HG03469 (cell line): ENCODE data around the gene SEMA6A.

Experiments used
- ATAC-seq: cut with Tn5 transposase; IDR thresholded peaks from one replicate; pipeline ENCODE4 v1.9.1; 2021; ENCODE audit warnings: mild to moderate bottlenecking, moderate library complexity, moderate number of reproducible peaks; ENCODE audit not compliant: unreplicated experiment

The SEMA6A gene

DNA sequence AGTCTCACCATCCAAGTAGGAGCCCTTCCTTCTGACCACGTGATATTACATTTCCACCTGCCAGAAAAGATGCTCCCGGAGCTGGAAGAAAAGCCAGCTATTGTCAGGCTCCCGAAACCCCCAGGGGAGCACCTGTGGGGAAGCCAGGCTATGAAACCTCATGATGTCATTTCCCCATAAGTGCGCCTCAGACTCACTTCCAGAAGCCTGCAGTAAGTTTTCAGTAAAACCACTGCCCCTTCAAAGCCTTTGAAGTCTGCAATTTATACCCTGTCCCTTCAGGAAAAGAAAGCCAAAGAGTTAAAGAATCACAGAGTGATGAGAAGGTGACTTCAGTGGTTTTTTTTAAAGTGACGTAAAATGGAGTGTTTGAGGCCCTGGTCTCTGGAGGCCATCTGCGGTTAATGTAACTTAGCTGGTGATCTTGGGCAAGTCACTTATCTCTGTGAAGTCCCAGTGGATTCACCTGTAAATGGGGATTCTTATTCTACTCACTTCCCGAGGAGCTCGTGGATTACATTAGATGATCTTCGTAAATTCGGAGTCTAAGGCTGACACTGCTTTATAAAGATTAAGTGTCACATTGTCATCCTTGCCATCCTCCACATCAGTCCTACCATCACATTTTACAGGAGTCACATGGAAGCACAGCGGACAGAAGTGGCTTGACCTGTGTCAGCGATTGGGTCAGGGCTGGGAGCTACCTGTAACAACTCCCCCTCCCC lies 2.6 kb upstream of the SEMA6A start:
- peak; percentile 60 for ATAC-seq

DNA sequence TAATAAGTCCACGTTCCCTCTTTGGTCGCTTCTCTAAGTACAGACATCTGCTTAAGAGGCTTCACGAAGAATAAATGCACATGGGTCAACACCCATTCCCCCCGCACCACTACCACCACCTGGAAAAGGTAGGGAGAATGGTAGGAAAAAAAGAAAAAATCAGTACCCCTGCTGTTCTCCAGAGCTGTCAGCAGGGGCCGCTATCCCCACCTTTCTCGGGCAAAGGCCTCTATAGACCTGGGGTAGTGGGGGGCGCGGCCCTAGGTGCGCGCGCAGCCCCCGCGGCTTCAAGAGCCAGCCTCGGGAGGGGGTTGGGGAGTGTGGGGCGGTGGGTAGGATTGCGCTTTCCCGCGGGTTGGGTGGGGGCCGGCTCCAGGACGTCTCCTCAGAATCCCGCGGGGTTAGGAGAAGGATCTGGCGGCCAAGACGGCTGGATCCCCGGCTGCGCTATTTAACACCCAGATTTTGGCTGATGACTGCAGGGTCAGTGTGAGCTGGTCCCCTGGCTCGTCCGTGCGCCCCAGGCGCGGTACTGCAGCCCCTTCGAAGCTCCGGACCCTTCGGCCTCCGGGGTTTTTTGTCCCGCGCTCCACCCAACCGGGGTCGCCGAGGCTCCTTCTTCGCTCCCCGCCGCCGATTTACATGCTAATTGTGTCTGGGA lies 1.6 kb upstream of the SEMA6A start:
- ATAC-seq, result no peak

DNA sequence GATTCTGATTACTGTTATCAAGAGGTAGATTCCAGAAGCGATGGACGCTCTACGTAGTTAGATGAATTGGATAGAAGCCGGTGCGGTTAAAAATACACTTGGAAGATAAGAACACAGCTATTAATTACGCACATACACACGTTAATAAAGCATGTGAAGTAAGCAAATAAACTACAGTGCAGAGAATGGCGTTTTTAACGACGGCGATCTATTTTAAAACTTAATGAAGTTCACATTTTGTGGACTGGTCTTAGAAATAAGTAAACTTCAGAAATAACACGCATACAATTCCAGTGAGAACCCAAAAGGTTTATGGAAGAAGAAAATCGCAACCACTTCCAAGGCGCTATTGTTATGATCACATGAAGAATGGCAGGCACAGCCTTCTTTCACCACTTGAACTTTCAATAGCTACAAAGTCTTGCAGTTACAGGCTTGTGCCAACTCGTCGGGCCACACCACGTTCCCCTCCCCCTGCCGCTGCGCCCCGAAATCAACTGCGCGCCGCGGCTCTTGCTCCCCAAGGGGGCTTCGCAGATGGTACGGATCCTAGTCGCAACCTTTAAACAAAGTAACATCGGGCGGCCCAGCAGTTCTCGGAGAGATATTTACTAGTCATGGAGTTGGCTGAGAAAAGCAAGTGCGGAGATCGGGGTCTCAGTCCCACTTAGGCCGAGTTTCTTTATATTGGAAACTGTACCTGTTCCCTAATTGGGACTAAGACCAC lies 866 bp upstream of the SEMA6A start:
- no peak for ATAC-seq

DNA sequence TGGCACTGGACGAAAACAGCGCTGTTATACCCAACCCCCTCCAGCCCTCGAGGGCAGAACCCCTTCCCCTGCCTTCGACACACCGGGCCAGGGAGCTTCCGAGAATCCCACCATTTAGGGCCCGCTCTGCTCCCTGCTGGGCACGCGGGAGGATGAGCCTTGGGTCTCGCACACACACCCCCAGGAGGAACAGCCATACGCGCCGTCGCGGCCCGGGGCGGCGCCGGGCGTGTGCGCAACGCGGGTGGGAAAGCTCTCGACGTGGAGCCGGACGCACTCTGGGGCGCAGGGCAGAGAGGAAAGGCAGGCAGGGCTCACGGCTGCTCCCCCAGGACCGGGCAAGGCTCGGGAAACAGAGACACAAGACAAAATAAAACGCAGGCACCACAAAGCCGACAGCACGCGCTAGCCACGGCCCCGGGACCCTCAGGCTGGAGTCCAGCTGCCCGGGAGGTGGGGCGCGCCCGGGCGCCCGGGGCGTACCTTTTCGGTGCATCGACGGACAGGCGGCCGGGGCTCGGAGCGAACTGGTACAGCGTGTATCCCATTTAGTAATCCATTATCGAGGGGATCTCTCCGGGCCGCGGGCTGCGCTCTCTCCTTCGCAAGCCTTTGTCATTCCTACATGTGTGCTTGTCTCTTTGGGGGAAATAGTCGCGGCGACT lies 789 bp downstream of the SEMA6A start:
- no peak for ATAC-seq

DNA sequence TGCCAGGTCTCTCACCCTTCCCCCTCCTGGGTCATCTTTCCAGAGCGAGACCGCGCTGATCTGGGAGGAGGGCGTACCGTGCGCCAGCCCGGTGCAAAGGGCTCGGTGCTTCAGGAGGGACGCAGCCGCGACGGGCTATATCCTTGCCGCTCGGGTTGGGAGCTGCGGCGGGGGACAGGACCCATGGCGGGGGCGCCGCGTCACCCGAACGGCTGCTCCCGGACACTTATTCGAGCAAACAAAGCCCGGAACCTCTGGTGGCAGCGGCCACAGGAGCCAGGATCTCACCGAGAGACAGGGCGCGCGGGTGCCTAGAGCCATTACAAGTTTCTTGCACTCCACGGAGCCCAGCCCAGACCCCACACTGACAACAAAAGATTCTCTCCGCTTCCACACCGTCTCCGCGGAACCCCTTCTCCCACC lies 1.3 kb downstream of the SEMA6A start:
- ATAC-seq, result no peak

DNA sequence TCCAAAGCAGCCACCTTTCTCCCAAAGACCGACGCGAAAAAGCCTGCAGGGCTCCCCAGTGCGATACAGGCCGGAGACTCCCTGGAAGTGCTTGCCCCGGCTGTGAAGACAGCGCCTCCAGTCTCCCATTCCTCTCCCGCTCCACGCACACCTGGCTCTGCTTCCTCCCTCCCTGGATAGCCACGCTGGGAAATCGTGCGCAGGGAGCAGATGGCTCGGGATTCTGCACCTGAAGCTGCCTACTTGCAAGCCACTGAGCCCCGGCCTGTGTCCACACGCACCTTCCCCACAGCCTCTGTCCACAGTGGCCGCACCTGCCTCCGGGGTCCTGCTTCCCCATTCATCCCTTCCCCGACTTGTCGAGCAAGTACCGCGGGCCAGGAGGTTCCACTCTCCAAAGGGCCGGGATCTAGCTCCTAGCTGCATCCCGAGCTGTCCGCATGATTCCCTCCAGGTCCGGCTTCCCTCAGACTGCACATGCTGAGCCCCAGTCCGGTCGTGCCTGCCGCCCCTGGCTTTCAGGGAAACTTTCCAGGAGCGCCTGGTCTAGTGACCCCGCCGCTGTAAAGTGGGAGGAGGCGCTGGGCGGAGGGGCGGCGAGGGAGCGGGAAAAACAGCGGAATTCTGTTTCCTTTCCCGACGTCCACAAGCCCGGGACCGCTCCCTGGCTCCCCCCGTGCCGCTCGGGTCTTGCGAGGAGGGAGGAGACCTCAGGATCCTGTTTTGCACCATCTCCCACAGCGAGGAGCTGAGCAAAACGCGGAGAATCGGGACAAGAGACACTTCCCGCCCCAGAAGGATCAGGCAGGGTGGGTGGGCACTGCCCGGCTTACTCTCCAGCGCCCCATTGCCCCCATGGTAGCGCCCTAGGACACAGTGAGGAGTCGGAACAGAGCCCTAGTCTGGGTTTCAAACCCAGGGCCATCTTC lies 2.0 kb downstream of the SEMA6A start:
- ATAC-seq, result no peak

DNA sequence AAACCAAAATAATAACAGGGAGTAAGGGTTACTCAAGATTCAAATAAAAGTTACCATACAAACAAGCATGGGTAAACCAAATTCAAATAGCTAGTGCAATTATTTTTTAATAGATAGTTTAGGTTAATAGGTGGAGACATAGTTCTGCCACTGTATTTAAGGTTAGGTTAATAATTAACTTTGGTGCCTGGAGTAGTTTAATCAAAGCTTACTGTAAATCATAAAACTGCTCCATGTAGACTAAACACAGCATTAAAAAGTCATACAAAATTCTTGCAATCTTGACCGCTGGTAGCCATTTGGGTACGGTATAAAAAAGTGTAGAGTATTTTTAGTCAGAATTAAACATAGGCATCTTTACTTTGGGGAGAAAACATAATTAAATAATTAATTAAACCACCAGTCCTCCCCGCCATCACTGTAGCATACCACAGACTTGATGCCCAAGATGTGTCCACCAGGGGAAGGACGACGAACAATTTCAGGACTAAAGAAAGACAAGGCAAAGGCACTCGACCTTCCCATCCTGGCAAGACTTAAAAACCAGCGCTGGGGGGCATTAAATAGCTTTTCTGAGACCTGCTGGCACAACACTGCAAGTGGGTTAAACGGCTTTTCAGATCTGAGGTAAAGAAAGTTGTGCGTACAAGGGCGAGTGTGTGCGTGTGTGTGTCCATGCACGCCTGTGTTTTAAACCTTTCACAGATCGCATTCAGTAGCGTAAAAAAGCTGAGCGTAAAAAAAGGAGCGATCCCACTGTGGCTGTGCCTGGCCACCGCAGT lies 2.9 kb downstream of the SEMA6A start:
- ATAC-seq, result no peak

DNA sequence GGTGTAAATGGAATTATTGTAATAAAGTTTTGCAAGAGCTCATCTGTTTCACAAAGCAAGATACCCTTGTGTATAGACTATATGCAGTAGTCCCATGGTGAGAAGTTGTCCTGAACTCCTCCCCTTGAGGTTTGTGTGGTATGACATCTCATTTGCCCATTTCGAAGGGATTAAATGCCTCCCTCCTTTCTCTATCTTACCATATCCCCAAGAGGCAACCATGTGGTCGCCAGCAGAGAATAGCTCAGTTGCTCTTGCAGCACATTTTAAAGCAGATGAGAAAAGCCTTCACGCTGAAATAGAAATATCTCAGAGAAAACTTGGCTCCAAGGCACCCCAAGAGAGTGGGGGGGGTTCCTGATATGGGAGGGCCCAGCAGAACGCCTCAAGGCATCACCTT lies 4.6 kb downstream of the SEMA6A start:
- ATAC-seq, result no peak

DNA sequence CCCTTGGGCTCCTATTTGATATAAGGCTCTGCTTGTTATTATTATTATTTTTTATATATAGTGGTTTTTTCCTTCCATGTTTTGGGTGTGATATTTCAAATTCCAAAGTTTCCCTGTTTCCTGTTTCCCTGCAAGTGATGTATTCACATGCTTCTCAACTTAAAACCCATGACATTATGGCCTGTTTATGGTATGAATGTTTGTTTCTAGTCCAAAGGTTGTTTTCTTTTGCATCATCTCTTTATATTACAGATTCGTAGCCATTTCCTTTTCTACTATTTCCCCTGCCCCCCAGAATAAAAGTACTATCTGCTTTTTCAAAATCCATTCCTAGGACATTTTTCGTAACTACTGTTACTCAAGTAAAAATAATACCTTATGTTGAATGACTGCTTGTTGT lies 7.5 kb downstream of the SEMA6A start:
- no peak for ATAC-seq

DNA sequence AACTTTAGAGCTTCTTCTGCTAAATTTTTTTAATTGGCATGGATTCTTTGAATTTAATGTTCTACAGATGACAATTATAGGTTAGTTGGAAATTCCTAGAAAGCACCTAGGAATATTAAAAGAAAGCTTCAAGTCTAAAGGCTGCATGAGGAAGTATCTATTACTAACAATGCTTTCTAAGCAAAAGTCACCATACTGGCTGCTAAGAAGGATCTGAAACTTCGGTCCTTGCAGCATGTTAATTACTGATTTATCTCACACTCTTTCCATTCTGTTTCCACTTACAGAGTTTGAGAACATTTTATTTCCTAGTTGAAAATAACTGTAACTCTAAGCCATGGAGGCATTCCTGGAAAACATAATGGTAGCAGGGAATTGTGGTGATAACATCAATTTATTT lies 8.4 kb downstream of the SEMA6A start:
- peak; percentile 70 for ATAC-seq

DNA sequence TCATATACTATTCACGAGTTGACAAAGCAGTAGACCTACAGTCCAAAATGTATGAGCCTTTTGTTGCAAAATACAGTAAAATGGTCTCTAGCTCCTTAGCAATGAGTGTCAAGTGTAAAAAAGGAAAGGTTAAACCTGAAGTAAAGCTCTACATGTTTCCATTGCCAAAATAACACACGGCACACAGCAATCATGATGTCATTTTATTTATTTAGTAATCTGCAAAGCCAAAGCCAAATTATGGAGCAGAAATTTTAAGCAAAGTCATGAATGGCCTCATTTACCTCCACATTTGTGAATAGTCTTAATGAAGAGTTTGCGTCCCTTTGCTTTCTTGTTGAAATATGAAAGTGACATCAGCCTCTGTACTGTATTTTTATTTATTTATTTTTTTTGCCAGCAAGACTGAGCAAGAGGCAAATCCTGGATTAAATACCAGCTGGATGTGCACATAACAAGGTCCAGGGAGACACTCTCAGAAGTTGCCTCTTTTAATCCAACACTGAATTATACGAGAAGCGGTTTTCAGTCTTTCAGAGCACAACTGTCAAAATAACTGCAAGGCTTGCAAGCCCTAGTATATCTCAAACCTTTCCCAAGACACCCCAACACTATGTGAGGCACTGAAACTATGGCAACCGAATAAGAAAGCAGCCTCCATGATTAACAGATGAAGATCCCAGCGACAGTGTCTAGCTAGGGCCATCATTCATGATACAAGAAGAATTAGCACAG lies 9.7 kb downstream of the SEMA6A start:
- ATAC-seq, result no peak

DNA sequence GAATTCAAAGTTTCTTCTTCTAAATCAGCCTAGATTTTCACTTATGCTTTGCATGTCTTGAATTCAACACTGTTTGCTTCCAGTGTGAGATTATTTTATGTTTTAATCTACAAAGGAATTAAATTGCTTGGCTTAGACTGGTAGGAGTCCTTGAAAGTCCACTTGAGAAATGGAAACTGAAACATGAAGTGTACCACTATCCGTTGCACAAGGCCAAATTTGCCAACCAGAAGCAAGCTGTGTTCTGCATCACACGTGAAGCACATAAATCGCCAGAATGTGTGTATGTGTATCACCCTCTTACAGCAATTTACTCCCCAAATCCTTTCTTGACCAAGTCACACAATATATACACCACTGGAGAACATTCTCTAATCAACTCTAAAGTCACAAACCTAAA lies 10.3 kb downstream of the SEMA6A start:
- ATAC-seq, result no peak

DNA sequence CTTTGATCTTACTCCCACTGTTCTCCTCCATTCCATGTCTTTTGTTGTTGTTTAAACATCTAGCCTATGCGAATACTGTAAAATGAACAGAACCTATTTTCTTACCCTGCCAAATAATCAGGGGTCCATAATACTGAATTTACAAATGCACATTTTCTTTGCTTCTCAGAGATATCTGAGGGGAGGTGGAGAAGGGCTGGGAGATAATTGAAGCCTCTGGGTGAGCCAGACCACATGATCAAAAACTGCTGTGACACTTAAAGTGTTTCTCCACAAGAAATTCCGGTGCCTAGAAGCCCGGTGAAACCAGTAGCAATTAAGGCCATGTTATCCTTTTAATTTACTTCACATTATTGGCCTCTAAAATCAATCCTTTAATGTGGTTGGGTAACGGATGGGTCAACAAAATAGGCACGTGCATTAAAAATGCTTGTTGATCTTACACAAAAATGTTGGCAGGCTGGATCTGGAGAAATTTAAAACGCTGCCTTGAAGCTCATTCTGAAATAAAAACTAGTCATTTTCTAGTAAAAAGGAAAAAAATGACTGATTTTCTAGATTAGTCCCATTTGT lies 10.8 kb downstream of the SEMA6A start:
- no peak for ATAC-seq

DNA sequence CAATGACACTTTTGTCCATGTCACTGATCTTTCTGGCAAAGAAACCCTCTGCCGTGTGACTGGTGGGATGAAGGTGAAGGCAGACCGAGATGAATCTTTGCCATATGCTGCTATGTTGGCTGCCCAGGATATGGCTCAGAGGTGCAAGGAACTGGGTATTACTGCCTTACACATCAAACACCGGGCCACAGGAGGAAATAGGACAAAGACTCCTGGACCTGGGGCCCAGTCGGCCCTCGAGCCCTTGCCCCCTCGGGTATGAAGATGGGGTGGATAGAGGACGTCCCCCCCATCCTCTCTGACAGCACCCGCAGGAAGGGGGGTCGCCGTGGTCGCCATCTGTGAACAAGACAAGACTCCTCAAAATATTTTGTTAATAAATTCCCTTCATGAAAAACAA lies 12.0 kb downstream of the SEMA6A start:
- no peak for ATAC-seq

DNA sequence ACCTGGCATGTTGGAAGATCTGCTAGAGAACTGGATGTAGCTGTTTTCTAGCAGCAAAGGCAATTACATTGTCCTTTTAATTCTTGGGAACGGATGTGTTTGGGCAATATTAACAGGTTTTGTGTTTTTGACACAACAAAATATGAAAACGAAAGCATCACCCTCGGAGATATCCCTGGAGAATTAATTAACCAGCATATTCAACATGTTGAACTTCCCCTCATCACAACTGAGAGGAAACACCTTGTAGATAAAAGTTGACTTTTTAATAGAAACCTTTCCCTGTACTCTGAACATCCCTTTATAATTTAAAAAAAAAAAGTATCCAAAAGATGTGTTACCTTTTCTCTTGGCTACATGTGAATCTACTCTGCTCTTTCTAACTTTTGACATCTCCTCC lies 13.0 kb downstream of the SEMA6A start:
- no peak for ATAC-seq

DNA sequence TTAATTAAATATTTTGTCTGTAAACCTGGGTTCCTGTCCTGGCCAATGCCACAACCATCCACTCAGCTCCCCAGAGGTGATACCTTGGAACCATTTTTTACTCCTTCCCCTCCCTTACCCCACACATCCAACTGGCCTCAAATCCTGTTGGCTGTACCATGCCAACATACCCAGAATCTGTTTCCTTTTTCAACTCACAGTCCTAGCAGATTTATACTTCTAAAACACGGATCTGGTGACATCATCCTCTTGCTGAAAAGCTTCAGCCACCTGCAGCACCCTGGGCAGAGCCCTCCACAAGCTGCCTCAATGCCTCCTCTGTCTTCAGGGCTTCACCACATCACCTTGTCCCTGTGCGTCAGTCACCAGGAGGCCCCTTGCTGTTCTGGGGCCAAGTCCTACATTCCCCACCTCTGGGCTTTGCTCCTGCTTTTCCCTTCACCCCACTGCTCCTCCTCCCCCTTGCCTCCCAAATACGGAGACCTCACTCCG lies 14.9 kb downstream of the SEMA6A start:
- ATAC-seq, result no peak

DNA sequence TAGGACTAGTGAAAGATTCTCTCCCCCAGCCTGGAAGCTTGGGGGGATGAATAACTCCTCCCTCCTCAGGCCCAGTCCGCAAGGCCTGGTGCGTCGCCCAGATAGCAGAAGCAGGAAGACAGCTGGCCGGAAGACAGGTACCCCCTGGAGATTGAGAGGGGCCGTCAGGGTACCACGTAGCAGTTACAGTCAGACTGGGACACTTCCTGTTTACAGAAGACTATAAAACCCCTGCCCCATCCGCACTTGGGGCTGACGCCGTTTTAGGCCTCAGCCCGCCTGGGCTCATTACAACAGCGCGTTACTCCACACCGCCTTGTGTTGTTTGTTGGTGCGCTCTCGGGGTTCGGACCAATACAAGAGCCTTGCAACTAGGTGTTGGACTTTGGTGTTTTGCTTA lies 15.4 kb downstream of the SEMA6A start:
- no peak for ATAC-seq

DNA sequence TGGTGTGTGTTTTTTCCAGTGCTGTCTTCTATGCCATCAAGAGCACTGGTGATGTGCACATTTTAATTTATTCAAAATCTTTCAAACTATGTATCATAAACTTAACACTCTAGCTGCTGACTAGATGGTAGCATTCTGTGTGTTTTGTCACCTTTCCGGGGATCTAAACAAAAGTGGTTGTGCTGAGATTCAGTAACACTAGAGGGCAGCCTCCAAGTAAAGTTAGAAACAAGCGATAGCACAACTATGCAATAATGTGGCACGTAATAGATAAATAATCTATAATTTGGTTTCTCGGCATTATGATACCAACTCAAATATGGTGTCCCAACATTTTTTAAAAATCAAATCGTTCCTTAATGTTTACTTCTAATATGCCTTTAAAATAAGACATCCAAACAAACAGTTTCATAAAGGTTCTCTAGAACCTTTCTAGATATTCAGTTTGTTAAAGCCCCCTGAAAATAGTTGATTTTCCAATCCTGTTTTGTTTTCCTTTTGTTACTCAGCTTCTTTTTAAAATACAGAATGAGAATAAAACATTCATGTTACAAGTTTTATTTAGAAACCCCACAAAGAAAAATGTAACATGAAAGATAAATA lies 16.9 kb downstream of the SEMA6A start:
- peak; percentile 61 for ATAC-seq
